Stimulated activated CD8-positive, alpha-beta memory T cell treated with anti-CD3 and anti-CD28 coated beads, Interleukin-12 subunit alpha, Interleukin-12 subunit beta, amount 100 ng/mL, for 24 hours (primary cell): ENCODE results near the gene FGF22.
A peak's percentile ranks its signal among the peaks of the same experiment; 100 is the strongest.
"Not testable (repeated sequence)": the region's sequence is repeated elsewhere in the genome, so short reads cannot be mapped to it uniquely, and the experiment has no call there.

ENCODE experiments used
- DNase-seq: peaks from one replicate; pipeline ENCODE4 v3.0.0-alpha.2; 2020; ENCODE audit errors: extremely low read depth

Gene FGF22

GRCh38 chr19:639253-640160 is at the start of gene FGF22:
TSS of gene FGF22 (plus strand) at chr19:639879. CDS start at chr19:639926, 47 bp downstream.
- DNase-seq: peak; percentile 94

GRCh38 chr19:590396-590745 is 49.3 kb upstream of the FGF22 start:
- DNase-seq: no peak

GRCh38 chr19:590750-591098 is 49.0 kb upstream of the FGF22 start:
- DNase-seq: no peak

GRCh38 chr19:591099-591958 is 48.4 kb upstream of the FGF22 start:
- no peak for DNase-seq

- no peak for DNase-seq
Measured at GRCh38 chr19:592101-592500, 47.6 kb upstream of the FGF22 start.

- no peak for DNase-seq
Measured at GRCh38 chr19:593055-593454, 46.6 kb upstream of the FGF22 start.

- DNase-seq: no peak
Measured at GRCh38 chr19:593505-593904, 46.2 kb upstream of the FGF22 start.

GRCh38 chr19:594265-594870 is 45.3 kb upstream of the FGF22 start:
- no peak for DNase-seq

- DNase-seq: no peak
Measured at GRCh38 chr19:595326-596262, 44.1 kb upstream of the FGF22 start.

GRCh38 chr19:596263-596655 is 43.4 kb upstream of the FGF22 start:
- DNase-seq: no peak

- DNase-seq: no peak
Measured at GRCh38 chr19:597406-598315, 42.0 kb upstream of the FGF22 start.

- no peak for DNase-seq
Measured at GRCh38 chr19:601310-601709, 38.4 kb upstream of the FGF22 start.

- no peak for DNase-seq
Measured at GRCh38 chr19:601790-602189, 37.9 kb upstream of the FGF22 start.

GRCh38 chr19:602391-603301 is 37.0 kb upstream of the FGF22 start:
- no peak for DNase-seq

- not testable (repeated sequence) for DNase-seq
Measured at GRCh38 chr19:603302-603639, 36.4 kb upstream of the FGF22 start.

GRCh38 chr19:603779-604178 is 35.9 kb upstream of the FGF22 start:
- not testable (repeated sequence) for DNase-seq

- DNase-seq: no peak
Measured at GRCh38 chr19:604355-604754, 35.3 kb upstream of the FGF22 start.

GRCh38 chr19:605061-605971 is 34.4 kb upstream of the FGF22 start:
- DNase-seq: not testable (repeated sequence)
